Islet precursor cell (in vitro differentiated cells): ENCODE data around the gene PLEKHH1.
"Not testable (repeated sequence)": the region's sequence is repeated elsewhere in the genome, so short reads cannot be mapped to it uniquely, and the experiment has no call there.

ENCODE experiments used
- DNase-seq: peaks from one replicate; pipeline ENCODE4 v3.0.0-alpha.2; 2018

PLEKHH1 gene

GRCh38 chr14:67589204-67589770 is 56.2 kb downstream of the PLEKHH1 start:
- DNase-seq: no peak

GRCh38 chr14:67593650-67594049 is 60.6 kb downstream of the PLEKHH1 start:
- DNase-seq: not testable (repeated sequence)

GRCh38 chr14:67595392-67595791 is 62.3 kb downstream of the PLEKHH1 start:
- no peak for DNase-seq

- peak; percentile 96 for DNase-seq
Observed at GRCh38 chr14:67599698-67600561, 66.8 kb downstream of the PLEKHH1 start, which contains the start of gene PIGH. Gene PIGH, minus strand, starts transcription at chr14:67600268. Its CDS starts 65 bp downstream, at chr14:67600203.

GRCh38 chr14:67600562-67600974 is 67.5 kb downstream of the PLEKHH1 start:
- not testable (repeated sequence) for DNase-seq

- no peak for DNase-seq
Observed at GRCh38 chr14:67602076-67602475, 69.0 kb downstream of the PLEKHH1 start.

- no peak for DNase-seq
Observed at GRCh38 chr14:67602995-67603545, 70.0 kb downstream of the PLEKHH1 start.

GRCh38 chr14:67607646-67608045 is 74.6 kb downstream of the PLEKHH1 start:
- no peak for DNase-seq

- DNase-seq: no peak
Observed at GRCh38 chr14:67609642-67610310, 76.7 kb downstream of the PLEKHH1 start.

- no peak for DNase-seq
Observed at GRCh38 chr14:67610491-67610890, 77.4 kb downstream of the PLEKHH1 start.

GRCh38 chr14:67618617-67619063 is 85.5 kb downstream of the PLEKHH1 start:
- DNase-seq: no peak

- DNase-seq: peak; percentile 100
Observed at GRCh38 chr14:67619446-67620216, 86.5 kb downstream of the PLEKHH1 start, which contains the start of gene ARG2. Gene ARG2, plus strand, starts transcription at chr14:67619920. Its CDS starts 58 bp downstream, at chr14:67619978.

GRCh38 chr14:67620217-67620785 is 87.2 kb downstream of the PLEKHH1 start:
- DNase-seq: peak; percentile 71

GRCh38 chr14:67622675-67623074 is 89.6 kb downstream of the PLEKHH1 start:
- DNase-seq: peak; percentile 89

GRCh38 chr14:67623114-67623513 is 90.0 kb downstream of the PLEKHH1 start:
- DNase-seq: no peak

GRCh38 chr14:67626131-67626530 is 93.0 kb downstream of the PLEKHH1 start:
- DNase-seq: not testable (repeated sequence)

GRCh38 chr14:67627519-67627918 is 94.4 kb downstream of the PLEKHH1 start:
- DNase-seq: no peak

GRCh38 chr14:67630186-67630585 is 97.1 kb downstream of the PLEKHH1 start:
- DNase-seq: no peak

GRCh38 chr14:67630938-67631337 is 97.8 kb downstream of the PLEKHH1 start:
- DNase-seq: no peak

- DNase-seq: no peak
Observed at GRCh38 chr14:67633451-67634147, 100.5 kb downstream of the PLEKHH1 start.

- no peak for DNase-seq
Observed at GRCh38 chr14:67636361-67636919, 103.3 kb downstream of the PLEKHH1 start.
